KBM-7 (cell line): ENCODE results near the gene ADAMTS9.

Experiments used
- DNase-seq: peaks from one replicate; pipeline ENCODE4 v3.0.0-alpha.2; 2015
- in situ Hi-C: fragments of 300-500 bp; cut with MboI; formaldehyde crosslinking; loops from 2 replicates; pipeline ENCODE4 v1.14.3; 2020; ENCODE audit warnings: low sequenced_read_pairs, low pct_unique_long_range_greater_than_20kb, mixed read lengths

The ADAMTS9 gene

DNA sequence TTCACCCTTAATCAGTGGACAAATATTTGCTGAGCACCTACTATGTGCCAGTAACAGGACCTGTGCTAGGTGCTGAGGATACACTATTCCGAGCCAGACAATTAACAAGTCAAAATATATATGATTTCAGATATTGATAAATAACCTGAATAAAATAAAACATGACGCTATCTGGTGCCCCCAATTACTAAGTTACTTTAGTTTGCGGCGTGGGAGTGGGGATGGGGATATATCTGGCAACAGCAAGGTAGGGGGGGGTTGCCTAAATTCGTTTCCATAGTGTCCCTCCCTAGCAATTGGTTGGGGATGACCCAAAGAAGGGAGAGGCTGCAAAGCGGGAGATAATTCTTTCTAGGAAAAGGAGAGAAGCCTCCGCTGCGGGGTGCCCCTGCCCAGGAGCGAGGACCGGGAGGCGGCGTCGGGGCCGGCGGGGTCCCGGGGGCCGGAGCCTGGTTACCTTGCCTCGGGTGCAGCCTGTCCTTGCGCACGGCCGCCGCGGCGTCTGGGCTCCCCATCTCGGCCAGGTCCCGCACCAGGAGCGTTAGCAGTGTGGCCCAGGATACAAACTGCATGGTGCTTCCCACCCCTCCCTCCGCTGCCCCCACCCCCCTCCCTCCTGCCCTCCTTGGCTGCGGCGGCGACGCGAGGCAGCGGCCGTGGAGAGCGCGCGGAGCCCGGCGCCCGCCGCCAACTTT lies 567 bp downstream of the ADAMTS9 start:
- in situ Hi-C loops: no loop called here
- no peak for DNase-seq

DNA sequence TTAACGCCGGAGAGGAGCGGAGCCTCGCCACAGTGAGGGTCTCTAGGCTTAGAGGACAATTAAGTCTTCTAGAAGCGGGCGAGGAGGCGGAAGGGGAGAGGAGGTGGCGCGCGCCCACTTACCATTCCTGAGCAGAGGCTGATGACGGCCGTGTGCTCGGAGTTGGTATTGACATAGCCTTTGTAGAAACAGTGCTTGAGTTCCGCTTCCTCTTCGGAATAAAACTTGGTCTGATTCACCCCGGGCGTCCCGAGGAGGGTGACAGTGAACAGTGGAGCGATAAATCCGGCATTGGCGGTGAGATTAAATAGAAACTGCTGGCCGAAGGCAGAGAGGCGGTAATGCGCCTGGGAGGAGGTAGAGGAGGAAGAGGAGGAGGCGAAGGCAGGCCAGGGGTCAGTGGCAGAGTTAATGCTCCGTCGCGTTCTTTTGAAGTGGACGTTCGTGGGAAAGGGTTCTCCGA lies 1.3 kb downstream of the ADAMTS9 start:
- in situ Hi-C loops: no loop called here
- peak; percentile 4 for DNase-seq

DNA sequence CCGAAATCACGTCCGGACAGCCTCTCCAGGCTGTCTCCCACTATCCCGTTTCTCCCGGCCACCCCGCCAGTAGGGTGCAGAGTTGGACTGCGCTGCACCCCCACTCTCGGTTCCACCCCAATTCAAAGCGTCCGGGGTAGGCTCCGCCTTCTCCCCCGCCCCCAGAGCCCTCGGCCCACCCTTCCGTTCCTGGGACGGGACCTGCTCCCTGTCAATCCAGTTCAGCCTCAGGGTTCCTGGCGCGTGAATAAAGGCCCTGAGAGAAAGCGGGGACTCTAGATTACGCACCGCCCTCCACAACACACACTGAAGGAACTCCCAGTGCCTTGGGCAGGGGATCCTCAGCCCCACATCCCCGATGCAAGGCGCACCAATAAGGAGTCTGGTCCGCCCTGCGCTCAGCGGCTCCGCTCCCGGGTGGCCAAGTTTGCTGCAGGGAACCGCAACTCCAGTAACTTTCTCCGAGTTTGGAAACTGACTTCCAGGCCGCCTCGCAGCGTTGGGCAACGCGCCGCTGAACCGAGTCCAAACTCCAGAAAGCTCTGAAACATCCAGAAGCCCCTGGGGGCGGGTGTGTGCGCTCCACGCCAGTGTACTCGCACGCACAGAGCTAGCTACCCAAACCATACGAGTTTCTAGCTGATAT lies 1.9 kb downstream of the ADAMTS9 start:
- DNase-seq: peak; percentile 4
- in situ Hi-C loops: no loop called here

GRCh38 chr3:64685331-64685799 lies 2.4 kb downstream of the ADAMTS9 start:
- DNase-seq: no peak
- in situ Hi-C loops: no loop called here

- no peak for DNase-seq
- in situ Hi-C loops: no loop called here
These were observed 3.0 kb downstream of the ADAMTS9 start for GRCh38 chr3:64684715-64685261.

DNA sequence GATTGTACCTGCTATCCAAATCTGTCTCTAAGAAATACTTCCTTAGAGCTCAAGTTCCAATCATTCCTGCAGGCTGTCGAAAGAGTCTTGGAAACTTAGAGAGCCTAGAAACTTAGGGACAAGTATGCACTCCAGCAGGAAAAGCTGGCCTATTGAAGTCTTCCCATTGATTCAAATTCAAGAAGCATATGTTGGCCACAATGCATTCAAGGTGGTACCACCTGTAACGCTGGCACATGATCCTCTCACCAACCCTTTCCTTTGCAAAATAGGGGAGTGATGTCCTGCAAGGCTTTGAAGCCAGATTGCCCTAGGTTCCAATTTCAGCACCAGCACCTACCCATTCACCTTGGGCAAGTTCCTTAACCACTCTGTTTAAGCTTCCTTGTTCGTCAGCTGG lies 6.0 kb downstream of the ADAMTS9 start:
- in situ Hi-C loops: no loop called here

GRCh38 chr3:64681015-64681414 lies 6.8 kb downstream of the ADAMTS9 start:
- DNase-seq: no peak
- in situ Hi-C loops: no loop called here

More for the DNA sequence above, 6.0 kb downstream of the ADAMTS9 start:
- no peak for DNase-seq

DNA sequence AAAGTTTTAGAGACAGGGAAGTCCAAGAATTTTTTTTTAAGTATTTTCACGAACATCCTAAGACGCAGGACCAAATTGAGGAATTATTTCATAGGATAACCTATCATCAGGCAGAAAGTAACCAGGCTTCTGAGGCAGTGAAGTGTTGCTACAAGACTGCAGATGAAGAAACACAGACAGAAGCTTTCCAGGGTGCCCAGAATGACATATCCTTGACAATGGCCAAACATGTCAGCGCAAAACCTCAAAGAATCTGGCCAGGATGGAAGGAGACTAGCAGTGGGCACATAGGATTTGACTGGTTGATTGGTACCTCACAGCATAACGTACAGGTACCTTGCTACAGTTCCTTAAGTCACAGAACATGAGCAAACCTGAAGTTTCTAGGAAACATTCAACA lies 7.5 kb downstream of the ADAMTS9 start:
- in situ Hi-C loops: no loop called here
- DNase-seq: no peak

DNA sequence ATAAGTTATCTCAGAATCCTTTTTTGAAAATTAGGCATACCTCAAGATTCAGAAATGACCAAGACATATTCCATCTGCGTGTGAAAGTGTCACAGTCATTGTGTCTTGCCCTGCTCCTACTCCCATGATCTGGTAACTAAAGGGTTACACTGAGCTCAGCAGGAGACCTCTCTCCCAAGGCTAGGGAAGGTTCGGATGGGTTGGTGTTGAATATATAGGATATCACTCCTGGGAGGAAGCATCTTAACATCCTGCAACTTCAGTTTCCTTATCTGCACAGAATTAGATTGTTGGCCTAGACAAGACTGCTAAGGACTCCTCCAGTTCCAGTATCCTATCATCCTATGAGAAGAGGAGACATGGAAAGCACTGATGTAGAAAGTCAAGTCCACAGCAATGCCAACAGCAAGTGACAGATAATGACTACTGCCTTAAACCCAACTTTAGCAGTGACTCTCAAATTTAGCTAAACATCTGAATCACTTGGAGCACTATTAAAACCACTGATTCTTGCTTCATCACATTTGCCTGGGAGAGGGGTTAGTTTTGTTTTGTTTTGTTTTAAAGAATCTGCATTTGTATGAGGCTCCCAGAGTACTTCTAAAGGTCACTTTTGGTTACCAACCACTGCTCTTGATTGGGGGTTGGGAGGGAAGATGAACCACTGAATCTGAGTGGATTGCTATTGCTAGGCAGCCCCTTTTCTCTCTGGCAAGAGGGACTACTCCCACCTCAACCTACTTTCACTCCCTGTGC lies 9.7 kb downstream of the ADAMTS9 start:
- in situ Hi-C loops: no loop called here
- no peak for DNase-seq

GRCh38 chr3:64676831-64677230 lies 11.0 kb downstream of the ADAMTS9 start:
- in situ Hi-C loops: no loop called here
- DNase-seq: no peak

DNA sequence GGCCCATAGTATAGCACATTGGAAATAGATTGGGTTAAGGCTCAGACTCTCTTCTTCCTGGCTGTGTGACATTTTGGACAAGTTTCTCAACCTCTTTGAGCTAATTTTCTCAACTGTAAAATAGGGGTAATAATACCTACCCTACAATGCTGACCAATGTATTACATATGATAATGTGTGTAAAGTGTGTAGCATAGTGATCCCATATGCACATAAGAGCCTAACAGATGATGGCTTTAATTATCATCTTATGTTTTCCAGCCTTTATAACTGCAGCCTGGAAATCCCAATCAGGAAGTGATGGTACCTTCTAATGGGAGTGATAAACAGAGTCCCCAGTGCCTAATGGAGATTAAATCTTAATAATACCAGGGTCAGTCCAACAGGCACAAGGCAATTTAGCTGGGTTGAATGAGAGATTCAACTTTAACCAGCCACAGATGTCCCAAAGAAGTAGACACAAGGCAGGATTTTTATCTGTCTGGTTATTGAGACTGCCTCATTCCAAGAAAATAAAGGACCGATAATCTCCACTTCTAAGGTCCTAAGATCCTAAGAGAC lies 12.0 kb downstream of the ADAMTS9 start:
- DNase-seq: no peak
- in situ Hi-C loops: no loop called here

DNA sequence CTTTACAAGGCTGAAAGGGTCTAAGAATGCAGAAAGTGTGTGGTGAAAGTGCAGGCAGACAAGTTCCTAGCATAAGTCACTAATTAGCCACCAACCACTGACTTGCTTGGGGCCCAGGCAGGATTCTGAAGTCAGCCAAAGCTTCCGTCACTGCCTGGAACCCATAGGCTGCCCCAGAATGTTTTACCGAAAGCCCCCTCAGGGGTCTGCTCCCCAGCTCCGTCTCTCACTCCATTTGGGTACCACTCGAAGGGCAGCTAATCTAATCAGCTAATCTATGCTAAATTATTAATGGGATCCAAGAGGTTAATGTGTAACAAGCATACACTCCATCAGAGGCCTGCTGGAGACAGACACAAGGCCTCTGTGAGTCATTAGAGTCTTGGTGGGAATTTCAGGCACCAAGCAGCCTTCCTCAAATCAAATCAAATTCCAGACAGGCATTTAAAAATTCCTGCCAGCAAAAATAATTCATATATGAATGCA lies 13.2 kb downstream of the ADAMTS9 start:
- DNase-seq: no peak
- in situ Hi-C loops: no loop called here

DNA sequence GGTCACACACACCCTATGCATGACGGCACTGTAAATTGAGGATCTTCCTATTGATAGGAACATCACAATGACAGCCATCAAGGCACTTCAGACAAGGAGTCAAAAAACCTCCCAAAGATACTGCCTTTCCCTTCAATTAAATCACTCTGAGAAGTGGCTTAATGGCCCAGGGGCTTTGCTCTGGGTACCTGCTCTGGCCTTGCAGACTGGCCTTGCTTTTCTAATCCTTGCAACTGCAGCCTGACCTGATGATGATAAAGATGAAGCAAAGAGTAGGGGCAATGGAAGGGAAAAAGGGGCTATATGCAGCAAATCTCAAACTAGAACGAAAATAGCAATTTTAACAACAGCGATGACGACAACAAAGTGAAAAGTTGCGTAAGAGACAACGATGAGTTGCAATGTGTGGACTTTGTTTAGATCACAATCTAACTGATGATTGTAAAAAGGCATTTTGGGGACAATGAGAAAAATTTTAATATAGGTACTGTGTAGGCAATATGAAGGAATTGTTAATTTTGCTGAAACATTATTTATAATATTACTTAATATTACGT lies 14.6 kb downstream of the ADAMTS9 start:
- in situ Hi-C loops: no loop called here
- no peak for DNase-seq

- in situ Hi-C loops: no loop called here
- no peak for DNase-seq
These were observed 19.0 kb downstream of the ADAMTS9 start for GRCh38 chr3:64668582-64669510.

DNA sequence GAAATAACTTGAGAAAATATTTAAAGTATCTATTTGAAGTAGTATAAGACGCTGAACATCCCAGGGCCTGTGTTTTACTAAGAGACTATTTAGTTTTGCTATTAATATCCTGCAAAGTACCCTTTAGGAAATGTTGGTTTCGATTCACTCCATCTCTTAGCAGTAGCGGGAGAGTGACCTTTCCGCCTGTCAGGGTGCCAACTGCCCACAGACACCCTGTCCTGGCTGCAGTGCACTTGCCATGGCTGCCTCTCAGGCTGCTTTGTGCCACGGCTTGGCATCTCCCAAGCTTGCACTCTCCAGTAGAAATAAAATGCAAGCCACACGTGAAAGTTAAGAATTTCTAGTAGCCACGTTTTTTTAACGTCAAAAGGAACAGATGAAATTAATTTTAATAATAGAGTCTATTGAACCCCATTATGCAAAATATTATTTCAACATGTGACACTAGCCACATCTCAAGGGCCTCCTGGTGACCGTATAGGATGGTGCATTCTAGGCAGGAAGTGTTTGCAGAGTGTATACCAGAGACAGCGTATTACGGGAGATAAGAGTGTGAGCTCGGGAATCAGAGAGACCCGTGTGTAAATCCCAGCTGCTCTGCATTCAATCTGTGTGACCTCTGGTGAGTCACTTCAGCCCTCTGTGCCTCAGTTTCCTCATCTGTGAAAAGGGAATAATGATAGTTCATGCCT lies 19.8 kb downstream of the ADAMTS9 start:
- in situ Hi-C loops: no loop called here
- no peak for DNase-seq

- no peak for DNase-seq
- in situ Hi-C loops: no loop called here
These were observed 20.7 kb downstream of the ADAMTS9 start for GRCh38 chr3:64667138-64667537.

- in situ Hi-C loops: no loop called here
- DNase-seq: no peak
These were observed 21.6 kb downstream of the ADAMTS9 start for GRCh38 chr3:64666171-64666588.
